GM21528 (cell line): Measurements from ENCODE around the gene TARBP1.
"Not testable (repeated sequence)": the region's sequence is repeated elsewhere in the genome, so short reads cannot be mapped to it uniquely, and the experiment has no call there.

ENCODE experiments used
- ATAC-seq: cut with Tn5 transposase; IDR thresholded peaks from one replicate; pipeline ENCODE4 v1.9.1; 2021; ENCODE audit warnings: mild to moderate bottlenecking, moderate library complexity; ENCODE audit not compliant: unreplicated experiment, low FRiP score

TARBP1 gene

GRCh38 chr1:234438579-234438978 is 40.4 kb downstream of the TARBP1 start:
- no peak for ATAC-seq

DNA sequence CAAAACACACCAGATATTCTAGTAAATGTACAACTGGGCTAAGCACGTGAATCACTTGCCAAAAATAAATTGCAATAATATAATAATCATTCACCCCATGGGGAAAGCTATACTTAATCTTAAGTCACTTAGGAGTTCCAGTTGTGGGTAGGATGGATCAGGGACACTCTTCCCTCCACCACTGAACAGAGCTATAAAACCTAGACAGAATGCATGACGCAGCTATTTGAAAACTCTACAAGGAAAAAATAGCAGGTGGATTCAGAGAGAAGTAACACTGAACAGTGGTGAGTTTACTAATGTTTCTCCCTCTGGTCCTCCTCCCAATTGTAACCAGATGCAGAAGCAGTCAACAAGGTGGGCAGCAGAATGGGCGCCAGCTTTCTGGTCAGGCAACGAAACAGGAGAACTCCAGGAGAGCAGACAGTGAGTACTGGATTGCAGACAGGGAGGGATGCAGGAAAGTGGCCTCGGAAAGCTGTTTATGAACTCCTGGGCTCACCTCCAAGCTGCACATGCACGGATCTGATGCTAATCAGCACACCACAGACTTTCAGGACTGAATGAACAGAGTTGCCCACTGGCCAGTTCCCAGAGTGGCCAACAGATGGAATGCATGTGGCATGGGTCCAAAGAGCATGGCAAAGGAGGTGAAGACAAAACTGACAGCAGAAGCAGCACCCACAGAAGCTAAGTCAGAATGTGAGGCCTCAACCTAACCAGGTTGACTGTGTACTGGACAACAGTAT is 41.4 kb downstream of the TARBP1 start:
- ATAC-seq, result no peak

DNA sequence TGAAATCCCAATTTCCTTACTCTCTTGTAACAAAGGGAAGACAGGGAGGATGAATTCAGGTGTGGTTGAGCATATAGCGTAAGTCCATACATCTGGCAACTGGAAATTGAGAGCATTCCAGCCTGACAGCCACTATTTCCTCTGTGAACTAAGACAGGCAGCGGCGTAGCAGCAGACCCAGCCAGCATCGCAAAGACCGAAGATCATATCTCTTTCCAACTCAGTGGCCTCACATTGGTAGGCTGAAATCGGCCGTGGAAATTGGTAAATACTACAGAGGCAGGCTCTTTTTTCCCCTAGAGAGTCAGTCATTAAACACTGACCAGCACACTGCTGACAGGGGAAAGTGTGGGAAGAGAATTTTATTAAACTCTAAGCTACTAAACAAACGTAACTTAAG is 43.4 kb downstream of the TARBP1 start:
- no peak for ATAC-seq

- ATAC-seq, result no peak
These were observed 44.3 kb downstream of the TARBP1 start for GRCh38 chr1:234434706-234435105.

- ATAC-seq, result no peak
These were observed 45.3 kb downstream of the TARBP1 start for GRCh38 chr1:234433563-234434285.

- ATAC-seq, result no peak
These were observed 47.7 kb downstream of the TARBP1 start for GRCh38 chr1:234431255-234431654.

- ATAC-seq, result no peak
These were observed 48.3 kb downstream of the TARBP1 start for GRCh38 chr1:234430691-234431090.

- ATAC-seq, result no peak
These were observed 49.6 kb downstream of the TARBP1 start for GRCh38 chr1:234429434-234429806.

- no peak for ATAC-seq
These were observed 50.9 kb downstream of the TARBP1 start for GRCh38 chr1:234427950-234428646.

DNA sequence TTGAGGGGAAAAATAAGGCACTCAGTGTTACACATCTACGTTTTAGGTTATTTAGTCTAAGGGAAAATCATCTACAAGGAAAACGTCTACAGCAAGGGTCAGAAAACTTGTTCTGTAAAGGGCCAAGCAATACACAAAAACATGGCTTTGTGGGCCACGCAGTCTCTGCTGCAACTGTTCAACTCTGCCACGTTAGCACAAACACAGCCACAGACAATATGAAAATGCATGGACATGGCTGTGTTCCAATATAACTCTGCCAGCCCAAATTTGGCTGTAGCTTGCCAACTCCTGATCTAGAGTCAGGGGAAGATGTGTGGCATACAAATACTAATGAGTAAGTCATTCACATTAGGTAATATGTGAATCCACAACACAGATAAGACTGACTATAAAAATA is 65.0 kb downstream of the TARBP1 start:
- no peak for ATAC-seq

DNA sequence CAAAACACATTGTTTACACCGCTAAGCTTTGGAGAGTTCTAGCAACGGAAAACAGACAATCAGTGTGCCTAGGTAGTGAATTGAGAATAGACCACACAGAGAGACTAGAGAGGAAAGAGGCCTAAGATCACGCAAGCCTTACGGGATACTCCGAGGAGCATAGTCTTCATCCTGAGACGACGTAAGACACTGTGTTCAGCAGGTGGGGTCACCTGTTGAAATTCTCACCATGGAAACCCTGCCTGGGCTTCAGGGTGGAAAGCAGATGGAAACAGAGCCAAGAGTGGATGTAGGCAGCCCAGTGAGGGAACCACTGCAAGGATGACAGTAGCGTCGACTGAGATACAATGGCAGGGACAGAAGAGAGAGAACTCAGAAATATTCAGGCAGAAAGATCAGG is 65.5 kb downstream of the TARBP1 start:
- no peak for ATAC-seq

DNA sequence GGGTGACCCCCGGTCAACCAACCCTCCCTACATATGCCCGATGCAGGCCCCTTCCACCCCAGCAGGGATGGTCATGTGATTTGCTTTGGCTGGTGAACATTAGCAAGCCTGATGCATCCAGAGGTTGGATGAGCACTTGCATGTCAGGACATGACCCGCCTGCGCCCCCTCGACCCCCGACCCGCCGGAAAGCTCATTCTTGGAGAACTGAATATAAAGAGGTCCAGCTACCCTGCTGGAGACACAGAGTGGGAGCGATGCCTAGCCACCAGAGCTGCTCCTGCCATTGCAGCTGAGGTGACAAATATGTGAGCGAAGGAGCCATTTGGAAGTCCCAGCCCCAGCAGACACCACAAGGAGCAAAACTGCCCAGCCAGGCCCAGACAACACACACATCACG is 66.1 kb downstream of the TARBP1 start:
- no peak for ATAC-seq

- no peak for ATAC-seq
These were observed 69.7 kb downstream of the TARBP1 start for GRCh38 chr1:234409328-234409727.

DNA sequence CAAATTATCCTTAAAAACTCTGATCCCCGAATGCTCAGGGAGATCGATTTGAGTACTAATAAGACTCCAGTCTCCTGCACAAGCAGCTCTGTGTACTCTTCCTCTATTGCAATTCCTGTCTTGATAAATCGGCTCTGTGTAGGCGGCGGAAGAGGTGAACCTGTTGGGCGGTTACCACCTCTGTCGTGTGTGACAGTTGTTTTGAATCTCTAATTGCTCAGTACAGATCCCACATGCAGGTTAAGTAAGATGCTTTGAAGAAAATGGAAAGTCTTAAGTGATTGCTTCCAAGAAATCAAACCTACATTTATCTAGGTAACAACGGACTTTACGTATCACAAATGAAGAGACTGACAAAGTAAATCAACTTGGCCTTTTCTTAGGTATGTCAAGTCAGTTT is 70.2 kb downstream of the TARBP1 start:
- ATAC-seq, result no peak

- ATAC-seq, result no peak
These were observed 72.1 kb downstream of the TARBP1 start for GRCh38 chr1:234406871-234407270.

DNA sequence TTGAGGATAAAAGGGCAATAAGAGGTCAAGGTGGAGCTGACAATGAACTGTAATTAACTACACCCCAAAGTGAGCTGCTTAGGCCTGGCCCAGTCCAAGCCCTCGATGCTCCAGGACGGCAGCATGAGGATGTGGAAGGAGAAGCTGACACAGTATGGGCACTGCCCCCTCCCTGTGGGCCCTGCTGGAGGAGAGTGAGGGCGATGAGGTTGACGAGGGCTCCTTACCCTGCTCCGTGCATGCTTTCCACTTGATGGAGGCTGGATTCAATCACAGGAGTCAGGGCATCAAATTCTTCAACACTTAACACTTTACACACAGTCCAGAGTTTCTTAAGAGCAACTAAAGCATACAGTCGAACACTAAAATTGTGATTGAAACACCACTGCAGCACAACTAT is 73.3 kb downstream of the TARBP1 start:
- no peak for ATAC-seq

DNA sequence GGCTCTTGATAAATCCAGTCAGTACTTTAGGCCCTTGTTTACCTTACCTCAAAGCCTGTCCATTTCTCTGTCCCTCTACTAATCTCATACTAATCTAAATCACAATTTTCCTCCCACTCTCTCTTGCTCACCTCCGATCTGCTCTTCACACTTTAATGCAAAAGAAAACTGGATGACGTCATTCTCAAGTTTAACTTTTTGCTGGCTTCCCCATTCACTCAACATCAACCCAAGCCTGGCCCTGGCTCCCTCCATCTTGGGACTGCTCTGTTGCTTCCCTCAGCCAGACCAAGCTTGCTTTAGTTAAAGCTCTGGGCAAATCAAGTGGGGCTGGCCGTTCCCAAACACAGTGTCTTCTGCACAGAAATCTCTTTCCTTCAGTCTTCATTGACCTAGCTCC is 76.0 kb downstream of the TARBP1 start:
- no peak for ATAC-seq

GRCh38 chr1:234401658-234402057 is 77.3 kb downstream of the TARBP1 start:
- no peak for ATAC-seq

DNA sequence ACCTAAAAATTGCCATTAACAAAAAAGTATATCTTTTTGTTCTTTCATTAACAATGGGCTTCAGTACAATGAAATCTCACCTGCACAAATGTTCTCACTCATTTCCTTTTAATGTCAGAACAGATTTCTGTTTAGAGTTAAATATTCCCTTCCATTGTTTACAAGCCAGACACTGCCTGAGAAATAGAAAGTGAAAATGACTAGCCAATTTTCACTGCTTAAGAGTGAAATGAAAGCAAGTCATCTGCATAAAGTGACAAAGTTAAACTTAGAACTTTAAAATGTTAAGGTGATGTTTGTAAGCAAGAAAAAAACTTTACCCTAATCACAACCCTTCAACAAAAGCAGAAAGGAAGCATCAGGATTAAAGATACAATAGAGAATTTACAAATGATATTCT is 78.2 kb downstream of the TARBP1 start:
- peak; percentile 53 for ATAC-seq

DNA sequence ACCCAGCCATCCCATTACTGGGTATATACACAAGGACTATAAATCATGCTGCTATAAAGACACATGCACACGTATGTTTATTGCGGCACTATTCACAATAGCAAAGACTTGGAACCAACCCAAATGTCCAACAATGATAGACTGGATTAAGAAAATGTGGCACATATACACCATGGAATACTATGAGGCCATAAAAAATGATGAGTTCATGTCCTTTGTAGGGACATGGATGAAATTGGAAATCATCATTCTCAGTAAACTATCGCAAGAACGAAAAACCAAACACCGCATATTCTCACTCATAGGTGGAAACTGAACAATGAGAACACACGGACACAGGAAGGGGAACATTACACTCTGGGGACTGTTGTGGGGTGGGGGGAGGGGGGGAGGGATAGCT is 79.5 kb downstream of the TARBP1 start:
- ATAC-seq, result not testable (repeated sequence)

DNA sequence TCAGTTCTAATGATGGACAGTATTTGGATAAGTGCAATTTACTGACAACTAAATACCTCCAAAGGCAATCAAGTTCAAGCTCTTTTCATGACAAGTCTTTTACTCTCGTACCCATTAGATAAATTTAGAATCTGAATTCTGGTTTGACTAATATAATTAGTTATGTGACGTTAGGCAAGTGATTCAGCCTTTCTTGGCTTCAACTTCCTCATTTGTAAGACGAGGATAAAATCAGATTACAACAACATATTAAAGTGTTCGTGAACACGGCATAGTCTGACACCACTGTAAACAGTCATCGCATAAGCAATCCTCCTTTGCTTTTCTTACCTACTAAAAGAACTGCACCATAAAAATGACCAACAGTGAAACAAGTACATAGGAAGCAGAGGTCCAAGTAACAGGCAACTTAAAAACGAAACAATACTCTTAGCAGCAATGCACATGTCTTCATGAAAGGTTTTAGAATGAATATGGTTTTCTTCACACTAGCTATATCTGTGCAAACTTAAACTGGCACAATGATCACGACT is 80.1 kb downstream of the TARBP1 start:
- peak; percentile 52 for ATAC-seq
